H1 (cell line): ENCODE results near the gene SYNGR3. TPM values are rescaled to one million over a fixed set of nuclear protein-coding genes. Genes with fewer than 3 reads are reported as not detected.

Experiments used
- EGR1 ChIP-seq: IDR thresholded peaks from 2 replicates; pipeline ENCODE4 v1.6.1; 2011; ENCODE audit warnings: low read depth, low read length, borderline replicate concordance
- GTF2F1 ChIP-seq: IDR thresholded peaks from 2 replicates; pipeline ENCODE4 v1.6.1; 2012; ENCODE audit warnings: low read depth, low read length, improper control_type of control experiment, borderline replicate concordance
- HDAC2 ChIP-seq, 2 experiments: fragments of 300-600 bp in 1 of 2; sonication (generic) in 1 of 2; IDR thresholded peaks; 2 replicates each; pipeline ENCODE4 v1.6.1; 2011 to 2012; ENCODE audit warnings: low read depth in 2 of 2, low read length in 2 of 2, mild to moderate bottlenecking in 2 of 2, moderate library complexity in 2 of 2, borderline replicate concordance in 1 of 2, inconsistent platforms in 1 of 2
- RAD21 ChIP-seq, 2 experiments: IDR thresholded peaks in 1 of 2; conservative IDR thresholded peaks in 1 of 2; 2 replicates each; pipeline ENCODE4 v1.6.1; 2011; ENCODE audit warnings: low read depth in 2 of 2, low read length in 2 of 2, improper control_type of control experiment in 1 of 2, inconsistent platforms in 1 of 2, mild to moderate bottlenecking in 1 of 2, moderate library complexity in 1 of 2
- polyA plus RNA-seq, 7 experiments: library from polyadenylated mRNA; depleted of rRNA in 3 of 7; stranded (reverse) in 5 of 7; unstranded in 2 of 7; fragments of >200 nt in 5 of 7; fragments of 200-250 nt in 2 of 7; gene quantifications; 1 replicate in 5 of 7; 2 replicates in 1 of 7; 4 replicates in 1 of 7; pipeline versions ENCODE4 v1.2.1 to v1.2.3, GENCODE V29; 2011 to 2013; ENCODE audit warnings: missing spikeins in 2 of 7, mixed read lengths in 2 of 7
- total RNA-seq: library from RNA; stranded (reverse); fragmentation: NEBNext Ultra II Directional; extraction: Animal tissue kit (Norgen Biotek cat#: 25700); gene quantifications from 2 replicates; pipeline ENCODE4 v1.2.1, GENCODE V29; 2021

Gene SYNGR3
- total and polyA plus RNA-seq, 2 of the 8 experiments (the other 6 are each of a cell fraction or from before 2014, with no cell fraction given): 36.2 to 49.9 TPM

DNA sequence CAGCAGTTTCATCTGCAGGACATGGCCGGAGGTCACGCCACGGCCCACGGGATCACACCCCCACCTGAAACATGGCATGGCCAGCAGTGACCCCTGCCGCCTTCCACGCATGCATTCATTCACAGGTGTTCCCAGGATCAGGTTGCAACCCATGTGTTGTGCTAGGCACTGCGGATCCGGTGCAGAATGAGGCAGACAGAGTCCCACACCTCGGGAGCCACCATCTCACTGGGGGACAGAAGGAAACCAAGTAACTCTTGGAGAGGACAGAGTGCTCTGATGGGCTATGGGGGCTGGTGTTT, 42.5 kb upstream of the SYNGR3 start (continued):
- TF ChIP-seq HDAC2 (IDR thresholded peaks at IDR 0.05; ENCODE audit: borderline replicate concordance in 1 of 2, low read depth in 2 of 2, low read length in 2 of 2): no peak
- TF ChIP-seq RAD21 (IDR thresholded peaks at IDR 0.05 in 1 of 2, conservative IDR thresholded peaks at IDR 0.05 in 1 of 2; ENCODE audit: low read depth in 2 of 2, low read length in 2 of 2): no peak
- no peak for TF ChIP-seq EGR1
- TF ChIP-seq GTF2F1: no peak
